Activated naive CD4-positive, alpha-beta T cell (primary cell): ENCODE data around the gene C1orf56.
A peak's percentile ranks its signal among the peaks of the same experiment; 100 is the strongest.

Experiments used
- DNase-seq, 4 experiments: peaks; one replicate each; lab custom pipeline; 2025; lab: John Stamatoyannopoulos, UW

C1orf56 gene

DNA sequence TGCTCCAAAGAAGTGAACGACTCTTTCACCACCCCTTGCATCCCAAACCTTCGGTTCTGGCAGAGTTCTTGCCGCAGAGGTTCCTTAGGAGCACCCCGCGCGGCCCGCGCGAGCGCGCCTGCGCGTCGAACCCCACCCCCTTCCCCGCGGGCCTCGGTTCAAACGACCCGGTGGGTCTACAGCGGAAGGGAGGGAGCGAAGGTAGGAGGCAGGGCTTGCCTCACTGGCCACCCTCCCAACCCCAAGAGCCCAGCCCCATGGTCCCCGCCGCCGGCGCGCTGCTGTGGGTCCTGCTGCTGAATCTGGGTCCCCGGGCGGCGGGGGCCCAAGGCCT is at the start of gene C1orf56:
TSS of gene C1orf56 (plus strand) at position 161 of the 334 bp plus-strand sequence. CDS start at position 258, 97 bp downstream.
- peak in 3 of 4 experiments; percentile 17 to 53 (median 37) for DNase-seq

GRCh38 chr1:150997949-150998348 is 49.6 kb upstream of the C1orf56 start:
- no peak for DNase-seq

GRCh38 chr1:150999051-150999674 is 48.4 kb upstream of the C1orf56 start:
- no peak for DNase-seq

- DNase-seq, result no peak
Observed at GRCh38 chr1:150999926-151000325, 47.6 kb upstream of the C1orf56 start.

DNA sequence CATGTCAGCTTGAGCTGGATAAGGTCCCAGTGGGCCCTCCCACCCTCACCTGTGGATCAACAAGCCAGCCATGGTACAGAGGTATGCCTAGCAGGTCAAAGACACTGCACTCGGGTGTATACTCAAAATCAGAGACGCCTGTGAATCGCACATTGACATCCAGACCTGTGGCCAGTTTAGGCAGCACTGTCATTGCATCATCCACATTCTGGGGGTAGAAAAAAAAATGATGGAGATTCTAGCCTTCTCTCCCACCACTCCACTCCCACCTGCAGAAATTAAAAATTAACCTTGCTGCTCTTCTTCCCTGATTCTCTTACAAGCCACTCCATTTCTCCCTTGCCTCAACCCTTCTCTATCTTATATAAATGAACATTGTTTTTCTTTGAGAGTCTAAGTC is 47.1 kb upstream of the C1orf56 start:
- DNase-seq, result no peak

DNA sequence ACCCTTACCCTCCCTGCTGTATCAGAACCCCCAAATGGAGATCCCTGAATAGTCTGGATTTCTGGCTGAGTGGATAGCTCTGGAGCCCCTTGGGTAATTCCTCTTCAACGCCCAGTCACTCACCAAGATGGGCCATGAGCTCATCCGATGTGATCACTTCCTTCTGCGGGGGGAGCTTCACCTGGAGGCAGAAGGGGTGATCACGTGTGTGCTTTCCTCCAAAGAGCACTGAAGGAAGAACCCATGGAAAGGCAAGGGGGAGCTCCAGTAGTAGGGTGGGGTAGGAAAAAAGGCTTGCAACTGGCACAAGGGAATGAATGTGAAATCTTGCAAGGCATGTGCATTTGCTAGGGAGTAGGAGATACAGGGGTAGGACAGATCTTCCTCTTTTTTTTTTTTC is 45.9 kb upstream of the C1orf56 start:
- DNase-seq, result no peak

DNA sequence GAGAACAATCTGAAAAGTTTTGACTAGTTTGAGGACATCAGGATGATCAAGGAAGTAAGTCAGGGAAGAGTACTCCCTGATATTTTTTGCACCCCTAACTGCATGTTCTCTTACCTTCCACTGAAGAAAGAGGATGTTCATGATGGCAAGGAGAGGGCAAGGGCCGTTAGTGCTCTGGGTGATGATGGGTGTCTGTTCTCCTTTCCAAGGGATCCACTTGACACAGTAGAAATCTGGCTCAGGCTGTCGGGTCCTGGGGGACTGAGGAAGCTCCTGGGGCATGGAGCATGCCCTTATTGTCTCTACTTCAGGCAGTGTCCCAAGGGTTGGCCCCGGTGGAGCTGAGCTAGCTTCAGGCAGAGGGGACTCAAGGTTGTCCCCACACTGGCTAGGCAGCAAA is 45.5 kb upstream of the C1orf56 start:
- no peak for DNase-seq

DNA sequence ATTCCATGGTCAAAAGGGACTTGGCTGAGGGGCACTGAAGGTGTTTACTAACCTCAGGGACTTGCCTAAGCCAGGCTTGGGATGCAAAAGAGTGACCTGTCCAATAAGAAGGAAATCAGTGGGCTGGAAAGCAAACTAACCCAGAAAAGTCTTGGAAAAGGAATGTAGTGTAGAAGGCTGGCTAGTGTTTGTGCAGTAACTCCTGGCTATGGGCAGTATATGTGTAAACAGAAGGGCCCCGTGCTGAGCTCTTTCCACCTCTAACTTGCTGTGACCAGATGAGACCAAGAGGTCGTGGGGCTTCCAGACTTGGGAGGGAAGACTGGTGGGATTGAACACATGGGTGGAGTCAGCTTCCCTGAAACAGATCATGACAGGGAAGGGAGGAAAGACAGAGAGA is 44.9 kb upstream of the C1orf56 start:
- no peak for DNase-seq

- no peak for DNase-seq
Observed at GRCh38 chr1:151003180-151003579, 44.4 kb upstream of the C1orf56 start.

- no peak for DNase-seq
Observed at GRCh38 chr1:151005729-151006319, 41.7 kb upstream of the C1orf56 start.

DNA sequence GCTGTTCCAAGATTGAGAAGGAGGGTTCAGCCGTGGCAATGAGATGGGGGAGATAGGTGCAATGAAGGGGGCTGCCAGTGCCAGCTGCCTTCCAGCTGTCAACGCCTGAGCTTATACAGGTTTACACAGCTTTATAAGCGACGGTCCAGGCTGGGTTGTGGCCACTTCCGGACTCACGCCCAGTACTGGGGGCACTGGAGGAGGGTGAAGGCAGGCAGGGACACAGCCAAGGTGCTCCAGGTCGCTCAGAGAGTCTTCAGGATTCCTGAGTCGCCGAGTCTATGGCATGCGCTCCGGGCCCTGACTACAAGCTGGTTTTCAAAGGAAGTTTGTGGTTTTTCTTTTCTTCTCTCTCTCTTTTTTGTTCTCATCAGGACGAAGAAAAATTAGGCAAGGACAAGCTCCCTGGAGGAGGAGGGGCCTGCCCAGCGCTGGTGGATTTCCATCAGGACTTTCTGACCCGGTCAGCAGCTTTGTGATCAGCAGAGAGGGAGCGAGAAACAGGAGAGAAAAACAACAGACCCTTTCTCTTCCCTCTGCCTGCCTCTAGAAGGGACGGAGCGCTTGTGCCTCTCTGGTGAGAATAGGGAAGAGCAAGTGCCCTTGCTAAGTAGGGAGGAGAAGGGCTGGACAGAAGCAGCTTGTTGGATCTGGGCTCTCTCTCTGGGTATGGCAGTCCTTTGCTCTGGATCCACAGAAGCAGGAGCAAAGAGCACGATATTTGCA is 41.1 kb upstream of the C1orf56 start, which contains the start of gene MINDY1:
TSS of gene MINDY1 (minus strand) at position 576 of the 726 bp plus-strand sequence. CDS start 4,285 bp downstream, outside the sequence.
- DNase-seq, result peak in 1 of 4 experiments; percentile 5

DNA sequence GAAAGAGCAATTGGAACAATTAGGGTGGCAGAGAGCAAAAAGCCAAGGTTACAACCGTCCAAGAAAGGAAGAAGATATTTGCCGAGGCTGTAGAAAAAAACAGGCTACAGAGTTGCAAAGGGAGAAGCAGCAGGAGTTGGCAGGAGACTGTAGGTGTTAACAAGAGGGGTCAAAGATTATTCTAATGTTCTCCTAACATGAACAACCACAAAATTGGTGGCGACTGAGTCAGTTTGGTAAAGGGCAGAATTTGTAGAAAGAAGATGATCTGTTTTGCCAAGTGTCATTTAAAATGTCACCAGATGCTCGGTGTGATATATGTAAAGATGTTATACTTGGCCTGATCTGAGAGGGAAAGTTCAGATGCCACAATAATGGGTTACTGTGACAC is 39.7 kb upstream of the C1orf56 start:
- DNase-seq, result no peak

DNA sequence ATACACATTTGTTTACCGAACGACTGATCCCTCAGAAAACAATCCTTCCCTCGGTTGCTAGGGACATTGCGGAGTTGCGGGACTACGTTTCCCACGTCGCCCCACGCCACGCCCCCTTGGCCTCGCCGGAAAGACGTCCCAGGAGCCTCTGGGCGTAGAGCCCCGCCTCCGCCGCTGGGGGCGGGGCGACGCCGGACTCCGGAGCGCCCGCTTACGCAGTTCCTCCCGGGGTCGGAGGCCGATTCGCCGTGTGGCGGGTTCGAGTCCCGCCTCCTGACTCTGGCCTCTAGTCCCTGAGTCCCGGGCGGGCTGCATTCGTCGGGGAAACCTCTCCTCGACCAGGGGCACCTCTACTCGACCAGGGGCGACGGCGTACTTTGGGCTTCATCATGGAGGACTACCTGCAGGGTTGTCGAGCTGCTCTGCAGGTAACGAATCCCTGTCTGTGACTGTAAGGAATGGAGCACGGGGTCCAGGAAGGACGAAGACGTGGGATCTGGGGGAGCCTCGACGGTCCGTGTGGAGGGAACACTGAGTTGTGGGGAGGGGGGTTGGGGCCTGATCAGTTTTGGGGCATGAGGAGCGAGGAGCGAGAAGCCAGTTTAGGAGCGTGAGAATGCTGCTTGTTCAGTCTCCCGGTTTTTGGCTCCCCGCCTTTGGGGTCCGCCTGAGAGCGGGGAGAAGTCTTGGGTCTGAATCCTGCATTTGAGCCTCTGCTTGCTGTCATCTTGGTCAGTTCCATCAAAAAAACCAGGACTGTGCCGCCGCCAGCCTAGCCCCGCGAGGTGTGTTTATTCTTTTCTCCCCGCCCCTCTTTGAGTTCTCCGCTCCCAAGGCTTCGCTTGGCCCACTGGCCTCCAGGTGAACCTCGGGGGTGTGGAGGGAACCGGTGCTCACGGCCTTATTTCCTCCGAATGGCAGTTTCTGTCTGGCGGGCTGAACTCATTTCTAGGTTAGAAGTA is 39.0 kb upstream of the C1orf56 start, which contains the start of gene PRUNE1:
TSS of gene PRUNE1 (plus strand) at position 206 of the 962 bp plus-strand sequence. CDS start at position 390, 184 bp downstream.
- DNase-seq, result peak; percentile 83 to 94 (median 88)

DNA sequence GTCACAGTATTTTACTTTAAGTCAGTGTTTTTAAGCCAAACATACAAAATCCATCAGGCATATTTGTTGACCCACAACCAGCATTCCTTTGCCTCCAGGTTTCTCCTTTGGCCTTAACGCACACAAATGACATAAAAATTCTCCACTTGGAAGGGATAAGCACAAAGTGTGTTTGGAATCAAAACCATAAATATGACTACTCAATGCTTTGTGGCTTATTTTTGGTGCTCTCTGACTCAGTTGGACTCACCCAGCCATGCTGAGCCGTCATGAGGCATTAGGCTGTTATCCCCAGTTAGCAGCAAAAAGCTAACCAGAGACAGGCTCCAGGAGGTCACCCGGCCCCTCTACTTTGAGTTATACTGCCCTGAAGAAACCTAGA is 38.4 kb upstream of the C1orf56 start:
- DNase-seq, result no peak

- DNase-seq, result no peak
Observed at GRCh38 chr1:151009674-151010345, 37.7 kb upstream of the C1orf56 start.

DNA sequence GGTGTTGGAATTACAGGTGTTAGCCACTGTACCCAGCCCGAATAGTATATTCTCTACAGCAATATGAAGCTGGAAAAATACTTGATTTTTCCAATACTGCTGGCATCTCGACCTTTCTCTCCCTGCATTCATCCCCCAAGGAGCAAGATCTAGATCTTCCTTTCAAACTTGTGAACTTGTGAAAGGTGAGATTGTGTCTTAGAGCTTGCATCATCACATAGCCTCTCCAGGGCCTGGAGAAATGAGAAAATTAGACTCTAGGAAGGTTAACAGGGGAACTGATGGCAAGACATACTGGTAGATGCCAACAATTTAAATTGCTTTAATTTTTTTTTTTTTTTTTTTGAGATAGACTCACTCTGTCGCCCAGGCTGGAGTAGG is 37.2 kb upstream of the C1orf56 start:
- DNase-seq, result no peak

- DNase-seq, result no peak
Observed at GRCh38 chr1:151011154-151011850, 36.2 kb upstream of the C1orf56 start.

- DNase-seq, result no peak
Observed at GRCh38 chr1:151012684-151013471, 34.7 kb upstream of the C1orf56 start.

DNA sequence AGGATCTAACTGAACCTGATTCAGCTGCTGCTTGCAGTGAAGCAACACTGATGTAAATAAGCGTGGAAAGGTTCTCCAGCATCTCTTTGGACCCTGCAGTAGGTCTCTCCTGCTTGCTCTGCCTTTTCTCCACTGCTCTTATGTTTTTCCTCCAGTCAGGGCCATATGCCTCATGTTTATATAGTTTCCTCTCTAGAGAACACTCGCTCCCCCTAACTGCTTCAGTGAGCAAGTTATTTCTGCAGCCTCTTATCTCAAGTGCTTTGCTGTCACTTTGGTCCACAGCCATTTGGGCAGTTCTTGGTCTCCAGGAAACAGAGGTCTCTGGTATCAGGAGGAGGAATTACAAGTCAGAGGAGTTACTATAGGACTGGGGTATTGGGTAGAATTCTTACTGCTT is 34.0 kb upstream of the C1orf56 start:
- DNase-seq, result no peak

GRCh38 chr1:151024540-151025146 is 22.9 kb upstream of the C1orf56 start:
- peak; percentile 33 to 81 (median 66) for DNase-seq
